Muscle layer of duodenum (tissue), 2 donors: ENCODE measurements around the gene ZNG1B.
"Not testable (repeated sequence)": the region's sequence is repeated elsewhere in the genome, so short reads cannot be mapped to it uniquely, and the experiment has no call there.

Source experiments
- H3K27ac ChIP-seq: one replicate; pipeline ENCODE4 v1.7.0; 2013; ENCODE audit warnings: mild to moderate bottlenecking, low read length
- H3K27me3 ChIP-seq: one replicate; pipeline ENCODE4 v1.7.0; 2013; ENCODE audit warnings: low read depth, mild to moderate bottlenecking, control low read depth, low read length
- H3K36me3 ChIP-seq, 2 donors: one replicate each; pipeline ENCODE4 v1.7.0; 2013; ENCODE audit warnings: low read length in 2 of 2, control low read depth in 1 of 2, mild to moderate bottlenecking in 1 of 2; ENCODE audit not compliant: insufficient read depth in 2 of 2, control insufficient read depth in 1 of 2
- H3K4me1 ChIP-seq, 2 donors: one replicate each; pipeline ENCODE4 v1.7.0; 2013; ENCODE audit warnings: low read length in 2 of 2, mild to moderate bottlenecking in 2 of 2, control low read depth in 1 of 2, moderate library complexity in 1 of 2; ENCODE audit not compliant: insufficient read depth in 2 of 2, control insufficient read depth in 1 of 2
- H3K4me3 ChIP-seq, 2 donors: one replicate each; pipeline ENCODE4 v1.7.0; 2013; ENCODE audit warnings: low read length in 2 of 2, low read depth in 1 of 2, mild to moderate bottlenecking in 1 of 2
- H3K9me3 ChIP-seq, 2 donors: one replicate each; pipeline ENCODE4 v1.7.0; 2013; ENCODE audit warnings: low read length in 2 of 2, control low read depth in 1 of 2, mild to moderate bottlenecking in 1 of 2; ENCODE audit not compliant: control insufficient read depth in 1 of 2
- donor health status: healthy.

The ZNG1B gene

DNA sequence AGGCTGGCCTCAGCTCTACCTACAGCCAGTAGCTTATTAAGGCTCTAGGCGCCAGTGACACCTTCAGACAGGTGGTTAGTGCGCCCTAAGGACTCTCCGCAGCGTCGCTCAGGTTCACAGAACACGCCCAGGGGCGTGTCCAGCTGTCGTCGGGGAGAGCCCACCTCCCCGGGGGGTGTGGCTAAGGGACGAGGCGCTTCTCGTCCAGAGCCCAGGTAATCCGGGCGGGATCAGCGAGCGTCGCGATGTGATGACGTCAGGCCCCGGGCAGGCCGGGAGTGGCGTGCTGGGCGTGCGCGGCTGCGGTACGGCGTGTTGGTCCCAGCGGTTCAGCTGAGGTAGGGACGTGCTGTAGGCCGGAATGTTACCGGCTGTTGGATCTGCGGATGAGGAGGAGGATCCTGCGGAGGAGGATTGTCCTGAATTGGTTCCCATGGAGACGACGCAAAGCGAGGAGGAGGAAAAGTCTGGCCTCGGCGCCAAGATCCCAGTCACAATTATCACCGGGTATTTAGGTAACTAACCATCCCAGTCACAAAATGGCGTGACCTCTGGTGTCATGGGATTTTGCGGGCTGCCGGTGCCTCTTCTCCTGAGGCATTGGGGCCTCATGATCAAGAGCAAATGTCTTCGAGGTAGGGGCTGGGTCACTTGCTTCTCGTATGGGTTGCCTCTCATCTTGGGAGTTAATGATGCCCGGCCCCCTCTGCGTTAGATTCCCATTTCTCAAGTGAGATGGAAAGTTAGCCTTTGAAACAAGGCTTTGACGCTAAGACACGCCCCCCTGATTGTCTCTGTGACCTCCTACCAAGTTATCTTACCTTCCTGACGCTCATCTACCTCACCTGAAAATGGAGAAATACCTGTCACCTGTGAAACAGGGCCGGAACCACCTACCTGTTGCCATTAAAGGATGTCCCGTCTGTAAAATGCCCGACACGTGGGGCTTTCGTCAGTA, at the start of gene ZNG1B:
Gene ZNG1B, plus strand, starts transcription at position 184 of the 958 bp plus-strand sequence. Its CDS starts 178 bp downstream, at position 362.
- H3K27ac ChIP-seq, H3K4me1 ChIP-seq, H3K27me3 ChIP-seq, H3K36me3 ChIP-seq, H3K9me3 ChIP-seq: not testable (repeated sequence)
- peak within 1 kb of the TSS; percentile 44 to 52 for H3K4me3 ChIP-seq

DNA sequence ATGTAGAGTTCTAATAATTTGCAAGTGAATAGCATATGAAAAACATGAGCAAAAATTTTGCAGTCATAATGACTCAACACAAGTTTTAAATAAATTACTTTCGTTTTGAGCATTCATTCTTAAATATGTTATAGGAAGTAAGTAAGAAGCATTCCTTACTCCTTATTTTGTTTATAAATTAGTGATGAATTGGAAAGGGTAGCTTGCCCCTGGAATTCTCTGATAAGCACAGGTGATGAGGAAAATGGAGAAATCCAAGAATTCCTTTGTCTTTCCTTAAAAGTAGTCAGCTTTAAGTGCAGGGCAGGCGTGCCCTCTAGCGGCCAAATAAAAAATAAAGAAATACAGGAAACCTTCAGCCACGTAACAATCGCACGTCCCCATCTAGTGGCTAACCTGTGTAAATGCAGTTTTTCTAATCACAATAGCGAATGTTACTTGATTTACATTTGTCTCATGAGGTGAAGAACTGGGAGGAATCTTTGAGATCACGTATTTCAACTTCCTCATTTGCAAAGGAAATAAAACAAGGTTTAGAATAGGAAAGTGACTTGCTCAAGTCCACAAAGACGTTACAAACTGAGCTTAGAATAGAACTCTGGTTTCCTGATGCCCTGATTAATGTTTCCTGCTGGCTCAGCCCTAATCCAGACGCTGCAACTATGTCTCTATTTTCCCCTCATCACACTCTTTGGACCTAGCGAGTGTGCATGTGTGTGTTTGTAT, 47.2 kb upstream of the ZNG1B start:
- H3K4me1 ChIP-seq, result no peaks in the 10 kb centered on the region
- no peak overlapping the region for H3K27ac ChIP-seq
- peak overlapping the region; percentile 38 to 46 for H3K4me3 ChIP-seq
- no peaks in the 10 kb centered on the region for H3K36me3 ChIP-seq
- H3K9me3 ChIP-seq, result no peaks in the 10 kb centered on the region
- H3K27me3 ChIP-seq, result no peaks in the 10 kb centered on the region

DNA sequence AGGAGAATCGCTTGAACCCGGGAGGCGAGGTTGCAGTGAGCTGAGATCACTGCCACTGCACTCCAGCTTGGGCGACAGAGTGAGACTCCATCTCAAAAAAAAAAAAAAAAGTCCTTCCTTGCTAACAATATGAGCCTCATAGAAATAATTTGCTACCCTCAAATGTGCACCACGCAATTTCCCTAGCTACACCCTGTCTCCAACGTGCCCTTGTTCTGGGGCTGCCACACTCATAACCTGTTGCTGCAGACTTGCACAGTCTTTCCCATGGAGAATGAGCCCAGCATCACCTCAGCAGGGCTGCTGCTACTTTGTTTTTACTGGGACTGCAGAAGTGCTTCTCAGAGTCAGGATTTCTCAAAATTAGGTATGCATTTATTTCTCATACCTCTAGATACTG, 46.4 kb upstream of the ZNG1B start:
- Histone ChIP-seq H3K9me3 (no peaks in the 10 kb centered on the region), H3K4me3 (no peak overlapping the region), H3K27me3 (no peaks in the 10 kb centered on the region), H3K36me3 (no peaks in the 10 kb centered on the region), H3K27ac (no peak overlapping the region), H3K4me1 (no peaks in the 10 kb centered on the region)

DNA sequence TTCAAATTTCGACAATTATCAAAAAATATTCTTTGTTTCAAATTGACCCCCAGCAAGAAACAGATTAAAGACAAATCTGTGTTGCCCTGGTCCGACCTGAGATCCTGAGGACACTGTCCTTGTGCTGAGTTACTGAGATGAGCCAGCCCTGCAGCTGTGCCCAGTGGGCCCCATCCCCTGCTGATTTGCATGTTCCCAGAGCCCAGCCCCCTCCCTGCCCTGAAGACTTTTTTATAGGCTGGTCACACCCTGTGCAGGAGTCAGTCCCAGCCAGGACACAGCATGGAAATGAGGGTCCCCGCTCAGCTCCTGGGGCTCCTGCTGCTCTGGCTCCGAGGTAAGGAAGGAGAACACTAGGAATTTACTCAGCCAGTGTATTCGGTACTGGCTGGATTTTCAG, 31.4 kb upstream of the ZNG1B start:
- H3K36me3 ChIP-seq, result no peaks in the 10 kb centered on the region
- H3K9me3 ChIP-seq, result no peaks in the 10 kb centered on the region
- no peak overlapping the region for H3K27ac ChIP-seq
- no peak overlapping the region for H3K4me3 ChIP-seq
- no peaks in the 10 kb centered on the region for H3K4me1 ChIP-seq
- H3K27me3 ChIP-seq, result peaks cover 4% of the 10 kb centered on the region

DNA sequence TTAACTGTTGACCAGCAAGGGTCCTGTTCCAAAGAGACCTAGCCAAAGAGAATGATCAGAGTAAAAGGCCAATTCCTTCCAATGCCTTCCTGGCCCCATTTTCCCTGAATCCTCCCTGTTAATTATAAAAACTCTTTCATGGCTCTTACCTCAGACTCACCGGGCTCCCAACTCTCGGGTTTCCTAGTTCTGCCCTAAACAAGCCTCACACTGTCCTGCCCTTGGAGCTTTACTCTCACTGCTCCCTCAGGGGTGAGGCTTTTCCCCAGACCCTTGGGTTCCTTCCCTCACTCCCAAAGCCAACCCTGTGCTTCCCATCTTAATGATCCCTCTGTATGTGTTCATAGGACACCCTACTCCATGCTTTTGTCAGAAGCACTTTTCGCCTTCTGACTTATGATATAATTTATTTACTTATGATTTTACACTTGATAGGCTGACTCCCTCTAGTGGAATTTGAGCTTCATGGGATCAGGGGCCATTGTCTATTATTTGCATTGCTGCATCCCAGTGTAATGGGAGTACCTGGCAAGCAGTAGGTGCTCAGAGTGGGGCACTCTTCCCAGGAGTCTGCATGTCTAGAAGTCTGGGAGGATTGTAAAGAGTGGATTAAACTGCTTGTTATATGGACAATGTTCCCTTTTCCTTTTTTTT, 29.9 kb upstream of the ZNG1B start:
- no peaks in the 10 kb centered on the region for H3K9me3 ChIP-seq
- peaks cover 4% of the 10 kb centered on the region for H3K27me3 ChIP-seq
- H3K4me1 ChIP-seq, result no peaks in the 10 kb centered on the region
- H3K27ac ChIP-seq, result no peak overlapping the region
- H3K36me3 ChIP-seq, result no peaks in the 10 kb centered on the region
- no peak overlapping the region for H3K4me3 ChIP-seq

DNA sequence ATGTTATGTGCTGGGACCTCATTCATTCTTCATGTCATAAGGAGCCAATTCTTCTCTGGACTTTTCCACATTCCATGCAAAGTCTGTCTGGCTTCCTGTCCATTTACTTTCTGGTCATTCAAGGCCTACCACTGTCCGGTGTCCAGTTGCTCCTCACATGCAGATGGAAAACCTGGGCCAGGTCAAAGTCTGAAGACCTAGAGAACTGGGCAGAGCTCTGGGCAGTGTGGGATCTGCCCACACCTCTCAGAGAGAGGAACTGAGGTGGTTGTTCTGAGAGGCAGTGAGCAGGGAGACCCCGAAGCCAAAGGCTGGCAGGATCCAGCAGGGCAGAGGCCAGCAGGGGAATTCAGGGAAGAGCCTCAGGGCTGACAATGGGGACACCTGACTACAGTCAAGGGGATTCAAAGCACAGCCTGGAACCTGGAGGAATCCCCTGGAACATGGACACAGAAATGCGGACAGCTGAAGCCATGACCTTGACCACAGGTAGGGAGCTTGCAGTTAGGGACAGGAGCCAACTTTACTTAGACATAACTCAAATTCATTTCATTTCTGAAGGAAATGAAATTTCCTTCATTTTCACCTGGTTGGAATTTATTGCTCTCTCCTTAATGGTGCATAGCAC, 25.7 kb upstream of the ZNG1B start:
- H3K27ac ChIP-seq, H3K4me3 ChIP-seq, H3K4me1 ChIP-seq, H3K9me3 ChIP-seq, H3K36me3 ChIP-seq, H3K27me3 ChIP-seq: not testable (repeated sequence)

DNA sequence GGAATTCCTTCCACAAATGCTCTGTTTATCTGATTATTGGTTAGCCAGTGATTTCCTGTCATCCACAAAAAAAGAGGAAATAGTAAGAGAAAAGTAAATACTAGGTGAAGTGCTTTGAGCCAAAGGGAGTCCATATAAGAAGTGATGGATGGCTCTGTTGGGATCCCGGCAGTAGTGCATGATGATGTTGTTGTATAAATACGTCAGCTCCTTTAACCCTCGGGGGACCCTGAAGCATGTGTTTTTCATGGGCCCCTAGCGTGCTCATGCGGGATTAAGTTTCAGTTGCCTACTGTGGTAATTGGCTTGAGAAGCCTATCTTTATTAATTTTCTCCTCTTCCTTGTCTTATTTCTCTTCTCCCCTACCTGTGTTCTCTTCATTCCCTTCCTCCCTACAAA, 24.7 kb upstream of the ZNG1B start:
- H3K27ac ChIP-seq, H3K4me3 ChIP-seq, H3K27me3 ChIP-seq, H3K4me1 ChIP-seq, H3K9me3 ChIP-seq, H3K36me3 ChIP-seq: not testable (repeated sequence)

DNA sequence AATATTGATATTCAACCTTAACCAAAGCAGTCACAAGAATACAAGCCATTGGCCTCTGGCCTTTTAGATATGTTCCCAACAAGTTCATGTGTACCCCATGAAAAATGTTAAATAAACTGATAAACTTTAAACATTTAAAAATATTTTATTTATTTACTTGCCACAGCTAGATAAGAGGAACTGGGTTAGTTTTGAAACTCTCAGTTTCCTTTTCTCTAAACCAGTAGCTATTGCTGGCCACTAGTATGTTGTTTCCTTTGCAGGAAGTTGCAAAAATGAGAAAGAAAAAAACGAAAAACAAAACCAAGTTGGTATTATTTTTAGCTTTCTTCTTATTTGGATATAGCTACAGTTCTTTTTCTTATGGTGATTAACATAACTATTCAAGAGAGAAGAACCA, 5.7 kb upstream of the ZNG1B start:
- not testable (repeated sequence) for H3K9me3 ChIP-seq, H3K27me3 ChIP-seq, H3K4me3 ChIP-seq, H3K4me1 ChIP-seq, H3K36me3 ChIP-seq, H3K27ac ChIP-seq

DNA sequence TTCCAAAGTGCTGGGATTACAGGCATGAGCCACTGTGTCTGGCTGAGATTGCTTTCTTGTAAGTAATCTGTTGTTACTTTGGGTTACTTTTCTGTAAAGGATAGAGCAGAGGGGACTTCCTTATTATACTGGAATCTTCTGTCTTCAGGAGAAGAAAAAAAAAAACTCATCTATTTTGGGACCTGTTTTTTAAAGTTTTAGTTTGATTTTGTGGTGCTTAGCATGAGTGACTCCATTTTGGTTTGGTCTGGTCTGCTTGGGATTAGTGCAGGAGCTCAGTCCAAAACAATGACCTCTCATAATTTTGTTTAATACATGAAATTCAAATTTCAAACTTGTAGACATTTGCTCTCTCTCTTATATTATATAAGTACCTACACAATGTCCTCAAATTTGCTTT, 4.0 kb upstream of the ZNG1B start:
- not testable (repeated sequence) for H3K27me3 ChIP-seq, H3K36me3 ChIP-seq

DNA sequence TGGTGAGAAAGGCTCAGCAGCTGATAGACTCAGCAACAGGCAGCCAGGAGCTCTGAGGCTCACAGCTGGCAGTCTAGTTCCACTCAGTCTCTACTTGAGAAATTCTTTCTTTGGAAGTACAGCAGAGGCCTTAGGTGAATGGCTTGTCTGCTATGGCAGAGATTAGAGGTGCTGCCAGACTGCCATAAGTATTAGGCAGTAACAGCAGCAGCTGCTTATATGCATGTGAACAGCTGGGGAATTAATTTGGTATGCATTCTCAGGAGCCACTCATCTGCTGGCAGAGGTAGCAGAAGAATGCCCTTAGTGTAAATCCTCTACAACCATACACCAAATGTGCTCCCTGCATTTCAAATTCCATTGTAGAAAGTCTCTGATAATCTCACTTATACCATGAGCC, 28.3 kb downstream of the ZNG1B start:
- not testable (repeated sequence) for H3K4me1 ChIP-seq, H3K36me3 ChIP-seq, H3K9me3 ChIP-seq, H3K27me3 ChIP-seq, H3K27ac ChIP-seq, H3K4me3 ChIP-seq

More for the DNA sequence above, 4.0 kb upstream of the ZNG1B start:
- H3K27ac ChIP-seq, H3K4me1 ChIP-seq, H3K9me3 ChIP-seq, H3K4me3 ChIP-seq: not testable (repeated sequence)

DNA sequence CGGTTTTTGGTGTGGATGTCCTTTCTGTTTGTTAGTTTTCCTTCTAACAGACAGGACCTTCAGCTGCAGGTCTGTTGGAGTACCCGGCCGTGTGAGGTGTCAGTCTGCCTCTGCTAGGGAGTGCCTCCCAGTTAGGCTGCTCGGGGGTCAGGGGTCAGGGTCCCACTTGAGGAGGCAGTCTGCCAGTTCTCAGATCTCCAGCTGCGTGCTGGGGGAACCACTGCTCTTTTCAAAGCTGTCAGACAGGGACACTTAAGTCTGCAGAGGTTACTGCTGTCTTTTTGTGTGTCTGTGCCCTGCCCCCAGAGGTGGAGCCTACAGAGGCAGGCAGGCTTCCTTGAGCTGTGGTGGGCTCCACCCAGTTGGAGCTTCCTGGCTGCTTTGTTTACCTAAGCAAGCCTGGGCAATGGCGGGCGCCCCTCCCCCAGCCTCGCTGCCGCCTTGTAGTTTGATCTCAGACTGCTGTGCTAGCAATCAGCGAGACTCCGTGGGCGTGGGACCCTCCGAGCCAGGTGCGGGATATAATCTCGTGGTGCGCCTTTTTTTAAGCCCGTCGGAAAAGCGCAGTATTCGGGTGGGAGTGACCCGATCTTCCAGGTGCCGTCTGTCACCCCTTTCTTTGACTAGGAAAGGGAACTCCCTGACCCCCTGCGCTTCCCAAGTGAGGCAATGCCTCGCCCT, 39.3 kb downstream of the ZNG1B start:
- H3K9me3 ChIP-seq, H3K36me3 ChIP-seq, H3K27me3 ChIP-seq, H3K4me3 ChIP-seq, H3K4me1 ChIP-seq, H3K27ac ChIP-seq: not testable (repeated sequence)
